GM12864 (cell line): ENCODE data around the gene TRPC3.

Experiments used
- DNase-seq: peaks from one replicate; pipeline ENCODE4 v3.0.0-alpha.2; 2011; ENCODE audit warnings: low read depth
- H3K4me3 ChIP-seq: 2 replicates; pipeline ENCODE4 v1.5.1; 2011; ENCODE audit warnings: mild to moderate bottlenecking, low read depth, low read length, control low read depth
- CTCF ChIP-seq: IDR thresholded peaks from 2 replicates; pipeline ENCODE4 v1.5.1; 2011; ENCODE audit warnings: low read depth, mild to moderate bottlenecking, moderate library complexity, low read length, control low read depth, inconsistent platforms; ENCODE audit errors: missing control alignments

Gene TRPC3

GRCh38 chr4:121863799-121864198 is 88.1 kb downstream of the TRPC3 start:
- DNase-seq, result no peak
- H3K4me3 ChIP-seq, result no peak overlapping the region
- no peak for TF ChIP-seq CTCF

- no peak for DNase-seq
- TF ChIP-seq CTCF, result no peak
- H3K4me3 ChIP-seq, result no peak overlapping the region
Observed at GRCh38 chr4:121861426-121861825, 90.4 kb downstream of the TRPC3 start.

GRCh38 chr4:121860121-121860520 is 91.7 kb downstream of the TRPC3 start:
- TF ChIP-seq CTCF, result no peak
- DNase-seq, result no peak
- no peak overlapping the region for H3K4me3 ChIP-seq

DNA sequence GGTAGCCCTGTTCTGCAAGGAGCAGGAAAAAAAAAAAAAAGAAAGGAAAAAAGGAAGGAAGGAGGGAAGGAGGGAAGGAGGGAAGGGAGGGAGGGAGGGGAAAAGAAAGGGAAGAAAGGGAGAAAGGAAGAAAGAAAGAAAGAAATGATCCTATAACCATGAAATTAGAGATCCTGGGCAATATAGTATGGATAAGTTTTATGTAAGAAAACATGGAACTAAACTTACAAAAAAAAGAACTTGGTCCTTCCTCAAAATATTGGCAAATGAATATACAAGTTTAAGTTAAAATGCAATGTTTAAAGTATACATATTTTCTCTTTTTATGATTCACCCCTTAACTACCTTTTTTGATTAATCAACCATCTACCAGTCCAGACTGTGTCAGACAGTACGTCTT is 100.5 kb downstream of the TRPC3 start:
- H3K4me3 ChIP-seq, result no peak overlapping the region
- no peak for TF ChIP-seq CTCF
- DNase-seq, result no peak

GRCh38 chr4:121846662-121847061 is 105.2 kb downstream of the TRPC3 start:
- H3K4me3 ChIP-seq, result no peak overlapping the region
- TF ChIP-seq CTCF, result no peak
- no peak for DNase-seq

DNA sequence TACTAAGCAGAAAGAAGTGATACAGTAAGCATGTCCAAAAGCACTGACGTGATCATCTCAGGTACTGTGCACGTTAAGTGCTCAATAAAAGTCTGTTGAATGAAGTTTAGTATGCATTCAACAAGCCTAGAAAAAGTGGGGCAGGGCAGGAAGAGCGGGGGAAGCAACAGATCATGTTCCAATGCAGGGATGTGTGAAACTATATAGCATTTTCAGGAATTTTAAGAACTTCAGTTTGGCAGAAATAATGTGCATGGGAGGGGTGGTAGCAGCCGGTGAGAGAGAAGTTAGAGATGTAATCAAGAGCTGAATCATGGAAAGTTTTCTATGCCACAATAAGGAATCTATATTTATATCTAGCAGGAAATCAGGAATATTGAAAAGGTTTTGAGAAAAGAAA is 109.0 kb downstream of the TRPC3 start:
- TF ChIP-seq CTCF, result no peak
- no peak for DNase-seq
- H3K4me3 ChIP-seq, result no peak overlapping the region

GRCh38 chr4:121838136-121838535 is 113.7 kb downstream of the TRPC3 start:
- no peak for TF ChIP-seq CTCF
- no peak for DNase-seq
- H3K4me3 ChIP-seq, result no peak overlapping the region
